Keratinocyte (primary cell): ENCODE data around the gene BRD3OS.

Experiments used
- CTCF ChIP-seq, 3 experiments: IDR thresholded peaks in 1 of 3; conservative IDR thresholded peaks in 1 of 3; optimal IDR thresholded peaks in 1 of 3; 2 replicates in 2 of 3; 3 replicates in 1 of 3; pipeline versions ENCODE3 to v1.5.1; 2011; ENCODE audit warnings: low read length in 3 of 3, mild to moderate bottlenecking in 3 of 3, moderate library complexity in 2 of 3, control low read depth in 1 of 3, inconsistent platforms in 1 of 3; ENCODE audit not compliant: insufficient read depth in 2 of 3; ENCODE audit errors: extremely low read depth in 1 of 3
- EZH2 ChIP-seq: IDR thresholded peaks from one replicate; pipeline ENCODE4 v1.6.1; 2012; ENCODE audit warnings: inconsistent platforms, mild to moderate bottlenecking, low read length, moderate library complexity

- TF ChIP-seq CTCF (optimal IDR thresholded peaks at IDR 0.05 in 1 of 3, IDR thresholded peaks at IDR 0.05 in 1 of 3, conservative IDR thresholded peaks at IDR 0.05 in 1 of 3; ENCODE audit: extremely low read depth in 1 of 3, insufficient read depth in 2 of 3, low read length in 3 of 3) (no peak), EZH2 (no peak)
Observed at GRCh38 chr9:134053401-134053871, 28.2 kb downstream of the BRD3OS start.
